Coronary artery (tissue), 2 donors: ENCODE results near the gene WDR1.

Experiments
- DNase-seq: peaks from one replicate; pipeline ENCODE4 v3.0.0-alpha.2; 2017; ENCODE audit warnings: low spot score
- H3K27ac ChIP-seq, 2 donors: fragments of 200-600 bp; sonication (generic); one replicate each; pipeline ENCODE4 v1.5.1; 2016 to 2019
- H3K4me3 ChIP-seq: fragments of 200-600 bp; sonication (generic); 2 replicates; pipeline ENCODE4 v1.5.1; 2016; ENCODE audit warnings: mild to moderate bottlenecking, moderate library complexity
- CTCF ChIP-seq: fragments of 200-600 bp; sonication (generic); IDR thresholded peaks from one replicate; pipeline ENCODE4 v1.5.1; 2019; ENCODE audit warnings: antibody characterized with exemption

The WDR1 gene

GRCh38 chr4:10028910-10029309 is 87.7 kb downstream of the WDR1 start:
- no peak for TF ChIP-seq CTCF
- no peak for DNase-seq
- H3K27ac ChIP-seq, result no peak overlapping the region
- no peak overlapping the region for H3K4me3 ChIP-seq

GRCh38 chr4:10026485-10026884 is 90.1 kb downstream of the WDR1 start:
- no peak for TF ChIP-seq CTCF
- H3K27ac ChIP-seq, result no peak overlapping the region
- DNase-seq, result no peak

DNA sequence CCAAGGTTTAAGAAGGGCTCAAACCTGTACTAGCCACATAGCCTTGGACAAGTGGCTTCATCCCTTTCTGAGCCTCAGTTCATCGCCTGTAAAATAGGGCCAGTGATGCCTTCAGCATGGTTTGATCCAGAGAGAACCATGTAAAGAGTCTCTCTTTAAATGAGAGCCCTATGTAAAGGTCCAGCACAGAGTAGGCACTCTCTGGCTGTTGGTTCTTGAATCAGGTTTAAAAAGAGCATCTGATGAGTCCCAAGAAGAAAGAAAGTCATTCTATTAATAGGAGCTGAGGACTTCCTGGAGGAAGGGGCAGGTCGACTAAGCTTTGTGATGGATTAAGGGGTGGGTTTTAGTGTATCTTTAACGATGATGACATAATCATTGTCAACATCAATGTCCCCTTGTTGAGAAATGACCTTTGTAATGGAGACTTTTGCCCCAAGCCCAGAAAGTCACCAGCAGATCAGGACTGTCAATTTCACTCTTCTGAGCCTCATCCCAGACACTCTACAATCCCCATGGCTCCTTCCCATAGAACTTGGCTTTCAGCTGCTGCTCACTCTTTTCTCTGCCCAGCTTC is 91.3 kb downstream of the WDR1 start:
- TF ChIP-seq CTCF, result no peak
- no peak for DNase-seq
- H3K4me3 ChIP-seq, result no peak overlapping the region
- no peak overlapping the region for H3K27ac ChIP-seq

More at GRCh38 chr4:10026485-10026884, 90.1 kb downstream of the WDR1 start:
- no peak overlapping the region for H3K4me3 ChIP-seq
